Ishikawa (cell line): ENCODE measurements around the gene PACSIN1.

Source experiments
- CEBPB ChIP-seq: IDR thresholded peaks from 2 replicates; pipeline ENCODE4 v1.6.1; 2012
- CREB1 ChIP-seq: IDR thresholded peaks from 2 replicates; pipeline ENCODE4 v1.6.1; 2012; ENCODE audit warnings: low read depth
- EGR1 ChIP-seq: IDR thresholded peaks from 2 replicates; pipeline ENCODE4 v1.6.1; 2012
- EP300 ChIP-seq: IDR thresholded peaks from 2 replicates; pipeline ENCODE4 v1.6.1; 2012; ENCODE audit warnings: borderline replicate concordance
- FOXM1 ChIP-seq: IDR thresholded peaks from 2 replicates; pipeline ENCODE4 v1.6.1; 2012; ENCODE audit warnings: low read depth, borderline replicate concordance
- NFIC ChIP-seq: IDR thresholded peaks from 2 replicates; pipeline ENCODE4 v1.6.1; 2012
- RAD21 ChIP-seq: IDR thresholded peaks from 2 replicates; pipeline ENCODE4 v1.6.1; 2012; ENCODE audit warnings: low read depth
- TAF1 ChIP-seq: IDR thresholded peaks from 2 replicates; pipeline ENCODE4 v1.6.1; 2012; ENCODE audit warnings: low read depth, mild to moderate bottlenecking
- TCF12 ChIP-seq: IDR thresholded peaks from 2 replicates; pipeline ENCODE4 v1.6.1; 2012; ENCODE audit warnings: low read depth
- TEAD4 ChIP-seq: IDR thresholded peaks from 2 replicates; pipeline ENCODE4 v1.6.1; 2012
- YY1 ChIP-seq: IDR thresholded peaks from 2 replicates; pipeline ENCODE4 v1.6.1; 2012; ENCODE audit warnings: low read depth
- ZBTB7A ChIP-seq: IDR thresholded peaks from 2 replicates; pipeline ENCODE4 v1.6.1; 2012; ENCODE audit warnings: low read depth
- TF ChIP-seq, protein P1 (sequence below): IDR thresholded peaks from 2 replicates; pipeline ENCODE4 v1.6.1; 2012; ENCODE audit warnings: low read depth, mild to moderate bottlenecking
- TF ChIP-seq, protein P2 (sequence below): IDR thresholded peaks from 2 replicates; pipeline ENCODE4 v1.6.1; 2012
- TF ChIP-seq, protein P3 (sequence below): IDR thresholded peaks from 2 replicates; pipeline ENCODE4 v1.6.1; 2012

The PACSIN1 gene, protein sequence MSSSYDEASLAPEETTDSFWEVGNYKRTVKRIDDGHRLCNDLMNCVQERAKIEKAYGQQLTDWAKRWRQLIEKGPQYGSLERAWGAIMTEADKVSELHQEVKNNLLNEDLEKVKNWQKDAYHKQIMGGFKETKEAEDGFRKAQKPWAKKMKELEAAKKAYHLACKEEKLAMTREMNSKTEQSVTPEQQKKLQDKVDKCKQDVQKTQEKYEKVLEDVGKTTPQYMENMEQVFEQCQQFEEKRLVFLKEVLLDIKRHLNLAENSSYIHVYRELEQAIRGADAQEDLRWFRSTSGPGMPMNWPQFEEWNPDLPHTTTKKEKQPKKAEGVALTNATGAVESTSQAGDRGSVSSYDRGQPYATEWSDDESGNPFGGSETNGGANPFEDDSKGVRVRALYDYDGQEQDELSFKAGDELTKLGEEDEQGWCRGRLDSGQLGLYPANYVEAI

DNA sequence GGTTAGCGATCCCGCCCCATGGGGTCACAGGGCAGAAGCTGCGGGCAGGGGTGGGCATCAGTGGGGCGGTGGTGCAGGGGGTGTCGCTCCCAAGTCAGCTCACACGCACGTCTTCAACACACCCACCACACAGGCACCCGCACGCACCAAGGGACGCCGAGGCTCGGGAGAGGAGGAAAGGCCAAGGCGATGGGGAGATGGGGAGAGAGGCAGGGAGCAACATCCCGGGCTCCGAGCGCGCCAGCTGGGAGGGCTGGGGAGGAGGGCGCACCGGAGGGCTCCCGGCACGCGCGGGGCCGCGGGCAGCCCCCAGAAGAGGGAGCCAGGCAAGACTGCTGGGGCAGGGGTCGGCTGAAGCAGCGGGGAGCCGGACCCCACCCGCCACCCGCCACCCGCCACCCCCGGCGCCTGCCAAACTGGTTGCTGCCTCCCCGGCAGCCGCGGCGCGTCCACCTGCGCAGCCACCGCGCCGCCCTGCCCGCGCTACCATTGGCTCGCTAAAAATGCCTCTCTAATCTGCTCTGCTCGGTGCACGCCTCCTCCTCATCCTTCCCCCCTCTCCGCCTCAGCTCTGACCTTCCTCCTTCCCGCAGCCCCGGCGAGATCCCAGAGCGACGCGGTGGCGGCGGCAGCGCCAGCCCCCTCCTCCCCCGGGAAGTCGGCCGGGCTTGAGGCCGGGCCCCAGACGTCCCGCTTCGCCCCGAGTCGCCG lies at the start of gene PACSIN1:
TSS of gene PACSIN1 (plus strand) at position 546 of the 711 bp plus-strand sequence. CDS start 60,230 bp downstream, outside the sequence.
- TF ChIP-seq CEBPB (no peak), ZBTB7A (no peak; the same call in 1 of the 2 replicates), CREB1 (no peak), FOXM1 (no peak), TEAD4 (no peak), NFIC (no peak)
- TF ChIP-seq, protein P1, sequence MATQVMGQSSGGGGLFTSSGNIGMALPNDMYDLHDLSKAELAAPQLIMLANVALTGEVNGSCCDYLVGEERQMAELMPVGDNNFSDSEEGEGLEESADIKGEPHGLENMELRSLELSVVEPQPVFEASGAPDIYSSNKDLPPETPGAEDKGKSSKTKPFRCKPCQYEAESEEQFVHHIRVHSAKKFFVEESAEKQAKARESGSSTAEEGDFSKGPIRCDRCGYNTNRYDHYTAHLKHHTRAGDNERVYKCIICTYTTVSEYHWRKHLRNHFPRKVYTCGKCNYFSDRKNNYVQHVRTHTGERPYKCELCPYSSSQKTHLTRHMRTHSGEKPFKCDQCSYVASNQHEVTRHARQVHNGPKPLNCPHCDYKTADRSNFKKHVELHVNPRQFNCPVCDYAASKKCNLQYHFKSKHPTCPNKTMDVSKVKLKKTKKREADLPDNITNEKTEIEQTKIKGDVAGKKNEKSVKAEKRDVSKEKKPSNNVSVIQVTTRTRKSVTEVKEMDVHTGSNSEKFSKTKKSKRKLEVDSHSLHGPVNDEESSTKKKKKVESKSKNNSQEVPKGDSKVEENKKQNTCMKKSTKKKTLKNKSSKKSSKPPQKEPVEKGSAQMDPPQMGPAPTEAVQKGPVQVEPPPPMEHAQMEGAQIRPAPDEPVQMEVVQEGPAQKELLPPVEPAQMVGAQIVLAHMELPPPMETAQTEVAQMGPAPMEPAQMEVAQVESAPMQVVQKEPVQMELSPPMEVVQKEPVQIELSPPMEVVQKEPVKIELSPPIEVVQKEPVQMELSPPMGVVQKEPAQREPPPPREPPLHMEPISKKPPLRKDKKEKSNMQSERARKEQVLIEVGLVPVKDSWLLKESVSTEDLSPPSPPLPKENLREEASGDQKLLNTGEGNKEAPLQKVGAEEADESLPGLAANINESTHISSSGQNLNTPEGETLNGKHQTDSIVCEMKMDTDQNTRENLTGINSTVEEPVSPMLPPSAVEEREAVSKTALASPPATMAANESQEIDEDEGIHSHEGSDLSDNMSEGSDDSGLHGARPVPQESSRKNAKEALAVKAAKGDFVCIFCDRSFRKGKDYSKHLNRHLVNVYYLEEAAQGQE: no peak
- TF ChIP-seq, protein P2, sequence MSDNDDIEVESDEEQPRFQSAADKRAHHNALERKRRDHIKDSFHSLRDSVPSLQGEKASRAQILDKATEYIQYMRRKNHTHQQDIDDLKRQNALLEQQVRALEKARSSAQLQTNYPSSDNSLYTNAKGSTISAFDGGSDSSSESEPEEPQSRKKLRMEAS: no peak

DNA sequence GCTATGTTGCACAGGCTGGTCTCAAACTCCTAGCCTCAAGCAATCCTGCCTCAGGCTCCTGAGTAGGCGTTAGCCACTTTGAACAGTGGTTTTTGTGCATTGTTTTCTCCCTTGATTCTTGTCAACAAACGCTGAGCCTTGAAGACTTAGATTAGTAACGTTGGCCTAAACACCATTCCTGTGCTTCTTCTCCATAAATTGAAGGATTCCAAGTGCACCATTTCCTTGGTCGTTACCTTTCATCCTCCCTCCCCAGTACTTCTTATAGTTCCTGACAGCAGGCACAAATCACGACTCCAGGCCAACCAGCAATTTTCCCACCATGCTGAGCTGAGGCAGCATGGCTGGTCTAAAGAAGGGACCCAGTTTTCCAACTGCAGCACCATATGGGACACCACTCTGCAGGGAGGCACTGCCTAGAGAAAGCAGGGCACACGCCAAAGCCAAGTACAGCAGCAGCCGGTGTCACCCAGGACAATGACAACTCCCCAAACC lies 49.0 kb upstream of the PACSIN1 start:
- no peak for TF ChIP-seq TEAD4
- TF ChIP-seq, protein P2: no peak
- TF ChIP-seq, protein P3, sequence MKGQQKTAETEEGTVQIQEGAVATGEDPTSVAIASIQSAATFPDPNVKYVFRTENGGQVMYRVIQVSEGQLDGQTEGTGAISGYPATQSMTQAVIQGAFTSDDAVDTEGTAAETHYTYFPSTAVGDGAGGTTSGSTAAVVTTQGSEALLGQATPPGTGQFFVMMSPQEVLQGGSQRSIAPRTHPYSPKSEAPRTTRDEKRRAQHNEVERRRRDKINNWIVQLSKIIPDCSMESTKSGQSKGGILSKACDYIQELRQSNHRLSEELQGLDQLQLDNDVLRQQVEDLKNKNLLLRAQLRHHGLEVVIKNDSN: no peak
- no peak for TF ChIP-seq TCF12
- no peak for TF ChIP-seq ZBTB7A
- no peak for TF ChIP-seq FOXM1
- TF ChIP-seq, protein P1: no peak
- no peak for TF ChIP-seq RAD21
- TF ChIP-seq EGR1: no peak
- TF ChIP-seq TAF1: no peak
- TF ChIP-seq CREB1: no peak
- TF ChIP-seq NFIC: no peak
- TF ChIP-seq EP300: no peak
- TF ChIP-seq CEBPB: no peak
- no peak for TF ChIP-seq YY1

DNA sequence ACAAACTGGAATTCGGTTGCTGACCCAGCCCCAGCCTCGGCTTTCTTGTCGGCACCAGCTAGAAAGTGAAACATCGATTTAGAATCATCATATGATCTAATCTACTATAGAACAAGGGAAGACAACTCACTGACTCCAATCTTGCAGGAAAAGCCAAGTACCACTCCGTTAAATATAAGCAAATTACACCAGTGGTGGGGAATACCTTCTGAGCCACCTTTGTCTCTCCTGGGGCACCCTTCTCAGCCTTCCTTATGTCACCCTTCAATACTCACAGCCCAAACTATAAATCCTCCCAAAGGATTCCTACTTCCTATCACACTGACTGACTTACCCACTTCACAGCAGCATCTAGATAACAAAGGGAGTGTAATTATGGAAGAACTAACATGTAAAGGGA lies 47.5 kb upstream of the PACSIN1 start:
- TF ChIP-seq ZBTB7A: no peak
- TF ChIP-seq, protein P1: no peak
- no peak for TF ChIP-seq CREB1
- no peak for TF ChIP-seq YY1
- TF ChIP-seq, protein P3: no peak
- TF ChIP-seq RAD21: no peak
- TF ChIP-seq EP300: no peak
- no peak for TF ChIP-seq TCF12
- TF ChIP-seq TEAD4: no peak
- TF ChIP-seq CEBPB: no peak
- no peak for TF ChIP-seq NFIC
- TF ChIP-seq, protein P2: no peak
